ENCODE data around the gene TAF9B. TPM values are rescaled to one million over a fixed set of nuclear protein-coding genes. Genes with fewer than 3 reads are reported as not detected.
"Not testable (repeated sequence)": the region's sequence is repeated elsewhere in the genome, so short reads cannot be mapped to it uniquely, and the experiment has no call there.

Gene TAF9B
- polyA plus RNA-seq, 1 donor (not counting 4 experiments of a cell fraction or from before 2014, with no cell fraction given): 20.4 TPM

DNA sequence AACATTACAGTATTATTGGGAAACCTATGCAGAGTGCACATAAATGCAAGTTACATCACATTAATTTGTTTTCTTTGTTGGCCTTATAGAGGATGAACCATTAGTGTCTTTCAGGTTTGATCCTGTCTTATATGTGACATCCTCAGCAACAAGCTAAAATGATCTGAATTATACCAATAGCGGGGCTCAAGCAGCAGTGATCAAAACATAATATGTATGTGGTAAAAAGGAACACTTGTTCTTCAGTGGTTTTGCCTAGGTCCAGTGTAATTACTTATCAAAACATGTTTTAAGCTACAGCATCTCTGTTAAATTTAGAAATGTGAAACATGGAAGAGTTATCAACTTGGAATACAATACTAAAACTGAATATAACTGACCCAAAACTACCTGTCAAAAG is 9.1 kb downstream of the TAF9B start:
- H3K4me3 ChIP-seq (ENCODE audit: control insufficient read depth in 2 of 3, extremely low read depth in 1 of 3, insufficient read depth in 2 of 3, low read depth in 1 of 3, low read length in 3 of 3): no peak overlapping the region
- H3K27me3 ChIP-seq (ENCODE audit: control insufficient read depth, extremely low read depth, insufficient read depth, low read length): no peaks in the 10 kb centered on the region
- DNase-seq (ENCODE audit: low read depth, low spot score) (no peak), FAIRE-seq (no peak)
- no peak overlapping the region for H2AFZ ChIP-seq (ENCODE audit: control insufficient read depth, low read length)
- H3K4me1 ChIP-seq (ENCODE audit: control insufficient read depth, extremely low read depth, insufficient read depth, low read length): no peaks in the 10 kb centered on the region
- no peak overlapping the region for H3K4me2 ChIP-seq (ENCODE audit: control insufficient read depth, extremely low read depth, insufficient read depth, low read depth, low read length)
- TF ChIP-seq, protein P1, sequence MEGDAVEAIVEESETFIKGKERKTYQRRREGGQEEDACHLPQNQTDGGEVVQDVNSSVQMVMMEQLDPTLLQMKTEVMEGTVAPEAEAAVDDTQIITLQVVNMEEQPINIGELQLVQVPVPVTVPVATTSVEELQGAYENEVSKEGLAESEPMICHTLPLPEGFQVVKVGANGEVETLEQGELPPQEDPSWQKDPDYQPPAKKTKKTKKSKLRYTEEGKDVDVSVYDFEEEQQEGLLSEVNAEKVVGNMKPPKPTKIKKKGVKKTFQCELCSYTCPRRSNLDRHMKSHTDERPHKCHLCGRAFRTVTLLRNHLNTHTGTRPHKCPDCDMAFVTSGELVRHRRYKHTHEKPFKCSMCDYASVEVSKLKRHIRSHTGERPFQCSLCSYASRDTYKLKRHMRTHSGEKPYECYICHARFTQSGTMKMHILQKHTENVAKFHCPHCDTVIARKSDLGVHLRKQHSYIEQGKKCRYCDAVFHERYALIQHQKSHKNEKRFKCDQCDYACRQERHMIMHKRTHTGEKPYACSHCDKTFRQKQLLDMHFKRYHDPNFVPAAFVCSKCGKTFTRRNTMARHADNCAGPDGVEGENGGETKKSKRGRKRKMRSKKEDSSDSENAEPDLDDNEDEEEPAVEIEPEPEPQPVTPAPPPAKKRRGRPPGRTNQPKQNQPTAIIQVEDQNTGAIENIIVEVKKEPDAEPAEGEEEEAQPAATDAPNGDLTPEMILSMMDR (optimal IDR thresholded peaks at IDR 0.05 in 1 of 3, IDR thresholded peaks at IDR 0.05 in 1 of 3, conservative IDR thresholded peaks at IDR 0.05 in 1 of 3; ENCODE audit: extremely low read depth in 1 of 3, insufficient read depth in 2 of 3, low read length in 3 of 3): no peak
- TF ChIP-seq EZH2 (IDR thresholded peaks at IDR 0.05; ENCODE audit: low read length): no peak
- H3K9ac ChIP-seq (ENCODE audit: control insufficient read depth, extremely low read depth, insufficient read depth, low read length): no peak overlapping the region
- H3K27ac ChIP-seq (ENCODE audit: control insufficient read depth, insufficient read depth, low read length): no peak overlapping the region
- no peaks in the 10 kb centered on the region for H3K79me2 ChIP-seq (ENCODE audit: control insufficient read depth, insufficient read depth, low read length)
- H3K9me3 ChIP-seq (ENCODE audit: control insufficient read depth, low read depth, low read length): no peaks in the 10 kb centered on the region
- H3K9me1 ChIP-seq (ENCODE audit: control insufficient read depth, extremely low read depth, insufficient read depth, low read length): no peaks in the 10 kb centered on the region
- no peaks in the 10 kb centered on the region for H4K20me1 ChIP-seq (ENCODE audit: control insufficient read depth, extremely low read depth, insufficient read depth, low read length)
- dilution Hi-C loops (cut with MboI; ENCODE audit: extremely low pct_ligation_motif_present, low sequenced_read_pairs): no loop called here
- H3K36me3 ChIP-seq (ENCODE audit: control insufficient read depth in 2 of 2, extremely low read depth in 1 of 2, insufficient read depth in 2 of 2, low read length in 2 of 2): peaks cover 0 to 2% of the 10 kb centered on the region in 2 experiments

- Histone ChIP-seq H3K4me1 (ENCODE audit: control insufficient read depth, extremely low read depth, insufficient read depth, low read length) (no peaks in the 10 kb centered on the region), H3K9me3 (ENCODE audit: control insufficient read depth, low read depth, low read length) (no peaks in the 10 kb centered on the region), H3K4me2 (ENCODE audit: control insufficient read depth, extremely low read depth, insufficient read depth, low read depth, low read length) (no peak overlapping the region), H3K4me3 (ENCODE audit: control insufficient read depth in 2 of 3, extremely low read depth in 1 of 3, insufficient read depth in 2 of 3, low read depth in 1 of 3, low read length in 3 of 3) (no peak overlapping the region), H2AFZ (ENCODE audit: control insufficient read depth, low read length) (no peak overlapping the region), H3K9ac (ENCODE audit: control insufficient read depth, extremely low read depth, insufficient read depth, low read length) (no peak overlapping the region), H3K27me3 (ENCODE audit: control insufficient read depth, extremely low read depth, insufficient read depth, low read length) (no peaks in the 10 kb centered on the region), H3K27ac (ENCODE audit: control insufficient read depth, insufficient read depth, low read length) (no peak overlapping the region), H4K20me1 (ENCODE audit: control insufficient read depth, extremely low read depth, insufficient read depth, low read length) (no peaks in the 10 kb centered on the region), H3K79me2 (ENCODE audit: control insufficient read depth, insufficient read depth, low read length) (no peaks in the 10 kb centered on the region), H3K36me3 (ENCODE audit: control insufficient read depth in 2 of 2, extremely low read depth in 1 of 2, insufficient read depth in 2 of 2, low read length in 2 of 2) (peaks cover 0 to 5% of the 10 kb centered on the region in 2 experiments), H3K9me1 (ENCODE audit: control insufficient read depth, extremely low read depth, insufficient read depth, low read length) (no peaks in the 10 kb centered on the region)
- FAIRE-seq: no peak
- dilution Hi-C loops (cut with MboI; ENCODE audit: extremely low pct_ligation_motif_present, low sequenced_read_pairs): no loop called here
- no peak for DNase-seq (ENCODE audit: low read depth, low spot score)
- TF ChIP-seq, protein P1 (optimal IDR thresholded peaks at IDR 0.05 in 1 of 3, IDR thresholded peaks at IDR 0.05 in 1 of 3, conservative IDR thresholded peaks at IDR 0.05 in 1 of 3; ENCODE audit: extremely low read depth in 1 of 3, insufficient read depth in 2 of 3, low read length in 3 of 3): no peak
- TF ChIP-seq EZH2 (IDR thresholded peaks at IDR 0.05; ENCODE audit: low read length): no peak
Observed at GRCh38 chrX:78129714-78130113, 9.7 kb downstream of the TAF9B start.

- H3K27me3 ChIP-seq (ENCODE audit: control insufficient read depth, extremely low read depth, insufficient read depth, low read length); dilution Hi-C loops (cut with MboI; ENCODE audit: extremely low pct_ligation_motif_present, low sequenced_read_pairs); H3K4me2 ChIP-seq (ENCODE audit: control insufficient read depth, extremely low read depth, insufficient read depth, low read depth, low read length); H3K79me2 ChIP-seq (ENCODE audit: control insufficient read depth, insufficient read depth, low read length); FAIRE-seq; H4K20me1 ChIP-seq (ENCODE audit: control insufficient read depth, extremely low read depth, insufficient read depth, low read length); H3K9me1 ChIP-seq (ENCODE audit: control insufficient read depth, extremely low read depth, insufficient read depth, low read length); H3K9me3 ChIP-seq (ENCODE audit: control insufficient read depth, low read depth, low read length); DNase-seq (ENCODE audit: low read depth, low spot score); H3K9ac ChIP-seq (ENCODE audit: control insufficient read depth, extremely low read depth, insufficient read depth, low read length); H3K4me1 ChIP-seq (ENCODE audit: control insufficient read depth, extremely low read depth, insufficient read depth, low read length); H3K4me3 ChIP-seq (ENCODE audit: control insufficient read depth in 2 of 3, extremely low read depth in 1 of 3, insufficient read depth in 2 of 3, low read depth in 1 of 3, low read length in 3 of 3); H3K36me3 ChIP-seq (ENCODE audit: control insufficient read depth in 2 of 2, extremely low read depth in 1 of 2, insufficient read depth in 2 of 2, low read length in 2 of 2); H3K27ac ChIP-seq (ENCODE audit: control insufficient read depth, insufficient read depth, low read length); H2AFZ ChIP-seq (ENCODE audit: control insufficient read depth, low read length): not testable (repeated sequence)
Observed at GRCh38 chrX:78125781-78126180, 13.7 kb downstream of the TAF9B start.

Measured in keratinocyte (primary cell).